Neutrophil (primary cell): ENCODE results near the gene PNPLA5.

Source experiments
- H3K27ac ChIP-seq: fragments of 200-600 bp; sonication (generic); 2 replicates; pipeline ENCODE4 v1.5.1; 2016; ENCODE audit warnings: mild to moderate bottlenecking, moderate library complexity
- H3K27me3 ChIP-seq: fragments of 200-600 bp; sonication (generic); 2 replicates; pipeline ENCODE4 v1.6.0; 2016; ENCODE audit warnings: mild to moderate bottlenecking
- H3K36me3 ChIP-seq: fragments of 200-600 bp; sonication (generic); 2 replicates; pipeline ENCODE4 v1.5.1; 2017
- H3K4me1 ChIP-seq, 2 experiments: fragments of 200-600 bp in 1 of 2; sonication (generic) in 1 of 2; 1 replicate in 1 of 2; 2 replicates in 1 of 2; pipeline versions ENCODE4 v1.5.1 to v1.6.1; 2013 to 2016; ENCODE audit warnings: low read depth in 1 of 2, low read length in 1 of 2, mild to moderate bottlenecking in 1 of 2, moderate library complexity in 1 of 2; ENCODE audit not compliant: control insufficient read depth in 1 of 2, insufficient read depth in 1 of 2
- H3K4me3 ChIP-seq, 2 experiments: fragments of 200-600 bp in 1 of 2; sonication (generic) in 1 of 2; 1 replicate in 1 of 2; 2 replicates in 1 of 2; pipeline ENCODE4 v1.5.1; 2013 to 2016; ENCODE audit warnings: low read depth in 1 of 2, low read length in 1 of 2, mild to moderate bottlenecking in 1 of 2, moderate library complexity in 1 of 2
- H3K9me3 ChIP-seq: fragments of 200-600 bp; sonication (generic); 2 replicates; pipeline ENCODE4 v1.5.1; 2016
- TF ChIP-seq, protein P1 (sequence below): fragments of 200-600 bp; sonication (generic); IDR thresholded peaks from 2 replicates; pipeline ENCODE4 v1.5.1; 2016; ENCODE audit warnings: antibody characterized with exemption

PNPLA5 gene

DNA sequence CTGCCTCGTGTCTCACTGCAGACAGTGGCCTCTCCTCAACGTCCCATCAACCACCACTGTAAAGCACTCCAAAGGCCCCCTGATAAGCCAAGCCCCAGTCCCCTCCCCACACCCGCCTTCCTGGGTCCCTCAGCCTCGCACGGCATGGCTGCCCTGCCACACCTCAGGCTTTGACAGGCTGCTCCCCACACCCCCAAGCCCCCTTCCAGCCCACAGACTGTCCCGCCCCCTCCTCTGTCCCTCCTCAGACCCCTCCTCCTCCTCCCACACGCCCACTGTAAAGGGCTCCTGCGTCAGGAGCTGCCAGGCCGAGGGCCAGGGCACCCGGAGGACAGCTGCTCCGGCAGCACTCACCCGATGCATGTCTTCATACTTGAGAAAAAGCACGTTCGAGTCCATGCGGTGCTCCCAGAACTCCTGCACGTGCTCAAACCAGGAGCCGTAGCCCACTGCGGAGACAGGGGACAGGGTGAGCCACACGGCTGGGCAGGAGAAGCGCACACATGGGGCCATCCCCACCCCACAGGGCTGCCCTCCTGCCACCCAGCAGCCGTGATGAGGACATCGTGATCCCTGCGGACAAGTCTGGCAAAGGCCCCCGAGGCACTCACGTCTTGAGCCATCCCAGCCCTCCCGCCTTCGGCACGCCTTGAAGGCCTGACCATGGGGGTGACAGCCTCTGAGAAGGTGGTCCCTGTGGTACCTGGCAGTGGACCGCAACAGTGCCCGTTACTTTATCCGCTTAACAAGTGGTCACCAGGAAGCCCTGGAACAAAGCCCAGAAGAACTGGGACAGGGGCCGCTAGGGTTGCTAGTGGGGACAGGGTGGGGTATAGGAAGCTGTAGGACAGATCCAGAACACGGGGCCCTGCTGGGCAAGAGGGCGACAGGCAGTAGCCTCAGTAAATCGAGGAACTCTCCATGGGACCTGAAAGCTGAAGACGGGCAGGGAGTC, 58.2 kb downstream of the PNPLA5 start:
- H3K27me3 ChIP-seq = no peaks in the 10 kb centered on the region
- no peaks in the 10 kb centered on the region for H3K36me3 ChIP-seq
- H3K4me3 ChIP-seq = no peak overlapping the region
- TF ChIP-seq, protein P1, sequence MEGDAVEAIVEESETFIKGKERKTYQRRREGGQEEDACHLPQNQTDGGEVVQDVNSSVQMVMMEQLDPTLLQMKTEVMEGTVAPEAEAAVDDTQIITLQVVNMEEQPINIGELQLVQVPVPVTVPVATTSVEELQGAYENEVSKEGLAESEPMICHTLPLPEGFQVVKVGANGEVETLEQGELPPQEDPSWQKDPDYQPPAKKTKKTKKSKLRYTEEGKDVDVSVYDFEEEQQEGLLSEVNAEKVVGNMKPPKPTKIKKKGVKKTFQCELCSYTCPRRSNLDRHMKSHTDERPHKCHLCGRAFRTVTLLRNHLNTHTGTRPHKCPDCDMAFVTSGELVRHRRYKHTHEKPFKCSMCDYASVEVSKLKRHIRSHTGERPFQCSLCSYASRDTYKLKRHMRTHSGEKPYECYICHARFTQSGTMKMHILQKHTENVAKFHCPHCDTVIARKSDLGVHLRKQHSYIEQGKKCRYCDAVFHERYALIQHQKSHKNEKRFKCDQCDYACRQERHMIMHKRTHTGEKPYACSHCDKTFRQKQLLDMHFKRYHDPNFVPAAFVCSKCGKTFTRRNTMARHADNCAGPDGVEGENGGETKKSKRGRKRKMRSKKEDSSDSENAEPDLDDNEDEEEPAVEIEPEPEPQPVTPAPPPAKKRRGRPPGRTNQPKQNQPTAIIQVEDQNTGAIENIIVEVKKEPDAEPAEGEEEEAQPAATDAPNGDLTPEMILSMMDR = no peak
- H3K4me1 ChIP-seq = no peaks in the 10 kb centered on the region
- H3K9me3 ChIP-seq = no peaks in the 10 kb centered on the region
- H3K27ac ChIP-seq = no peak overlapping the region

DNA sequence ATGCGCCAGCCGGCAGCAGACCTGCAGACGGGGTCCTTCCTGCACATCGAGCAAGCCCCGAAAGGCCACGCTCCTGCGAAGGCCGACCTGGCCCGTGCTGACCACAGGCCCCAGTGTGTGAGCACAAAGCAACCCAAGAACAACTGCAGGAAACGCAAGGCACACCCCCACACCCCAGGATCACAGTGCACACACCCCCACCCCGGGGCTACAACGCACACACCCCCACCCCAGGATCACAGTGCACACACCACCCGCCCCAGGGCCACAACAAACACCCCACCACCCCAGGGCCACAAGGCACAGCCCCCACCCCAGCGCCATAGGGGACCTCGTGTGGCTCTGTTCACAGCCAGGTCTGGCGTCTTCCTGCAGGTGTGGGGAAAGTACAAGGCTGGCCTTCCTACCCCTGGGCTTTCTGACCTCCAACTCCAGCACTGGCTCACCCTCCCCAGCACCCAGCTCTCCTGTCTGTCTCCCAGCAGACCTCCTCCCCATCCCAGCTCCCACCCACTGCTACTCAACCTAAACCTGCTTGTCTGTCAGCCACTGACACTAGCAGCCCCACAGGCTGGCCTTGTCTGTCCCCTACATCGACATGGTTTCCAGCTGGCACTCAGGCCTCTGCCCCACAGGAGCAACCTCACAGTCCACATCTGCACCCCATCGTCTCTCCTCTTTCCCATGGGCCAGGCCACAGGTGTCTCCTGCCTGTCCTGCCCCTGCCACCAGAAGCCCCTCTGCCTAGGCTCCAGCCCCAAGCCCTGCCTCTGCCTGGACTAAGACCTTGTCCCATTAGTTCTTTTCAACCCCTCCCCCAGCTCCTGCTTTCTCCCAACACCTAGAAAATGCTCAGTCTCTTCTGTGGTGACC, 59.2 kb downstream of the PNPLA5 start:
- H3K9me3 ChIP-seq = no peaks in the 10 kb centered on the region
- H3K4me1 ChIP-seq = no peaks in the 10 kb centered on the region
- no peaks in the 10 kb centered on the region for H3K27me3 ChIP-seq
- H3K4me3 ChIP-seq = no peak overlapping the region
- H3K36me3 ChIP-seq = no peaks in the 10 kb centered on the region
- TF ChIP-seq, protein P1 = no peak
- H3K27ac ChIP-seq = no peak overlapping the region

DNA sequence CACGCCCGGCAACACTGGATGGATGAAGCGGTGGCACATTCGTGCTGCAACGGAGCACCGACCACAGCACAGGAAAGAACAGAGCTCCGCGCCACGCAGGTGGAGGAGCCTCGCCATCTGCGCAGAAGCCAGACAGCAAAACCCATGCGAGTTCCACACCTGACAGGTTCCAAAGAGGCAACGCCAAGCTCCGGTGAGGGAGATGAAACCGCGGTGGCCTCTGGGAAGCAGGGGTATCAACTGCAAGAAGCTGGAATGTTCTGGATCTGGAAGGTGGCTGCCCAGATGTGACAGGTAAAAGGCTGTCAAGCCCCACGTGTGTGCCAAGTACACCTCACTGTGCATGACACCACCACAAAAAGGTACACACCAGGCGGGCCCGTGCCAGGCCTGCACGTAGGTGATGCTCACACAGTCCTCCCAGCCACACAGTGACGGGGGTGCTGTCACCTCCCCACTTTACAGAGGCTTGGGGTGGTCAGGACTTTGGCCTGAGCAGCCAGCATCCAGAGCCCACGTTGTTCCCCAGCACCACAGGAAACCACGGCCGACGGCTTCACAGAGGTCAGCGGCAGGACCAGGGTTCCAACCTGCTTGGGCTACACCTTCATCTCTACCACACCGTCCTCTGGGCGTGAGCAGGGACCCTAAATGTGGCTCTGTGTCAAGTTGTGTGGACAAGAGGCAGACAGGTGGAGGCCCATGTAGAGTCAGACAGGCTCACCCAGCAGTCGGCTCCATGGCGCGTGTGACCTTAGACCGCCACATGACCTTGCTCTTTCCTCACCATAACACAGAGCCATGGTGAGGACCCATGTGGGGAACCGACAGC, 60.0 kb downstream of the PNPLA5 start:
- H3K9me3 ChIP-seq = no peaks in the 10 kb centered on the region
- H3K27me3 ChIP-seq = no peaks in the 10 kb centered on the region
- H3K27ac ChIP-seq = no peak overlapping the region
- H3K4me1 ChIP-seq = no peaks in the 10 kb centered on the region
- TF ChIP-seq, protein P1 = no peak
- H3K36me3 ChIP-seq = no peaks in the 10 kb centered on the region
- no peak overlapping the region for H3K4me3 ChIP-seq

DNA sequence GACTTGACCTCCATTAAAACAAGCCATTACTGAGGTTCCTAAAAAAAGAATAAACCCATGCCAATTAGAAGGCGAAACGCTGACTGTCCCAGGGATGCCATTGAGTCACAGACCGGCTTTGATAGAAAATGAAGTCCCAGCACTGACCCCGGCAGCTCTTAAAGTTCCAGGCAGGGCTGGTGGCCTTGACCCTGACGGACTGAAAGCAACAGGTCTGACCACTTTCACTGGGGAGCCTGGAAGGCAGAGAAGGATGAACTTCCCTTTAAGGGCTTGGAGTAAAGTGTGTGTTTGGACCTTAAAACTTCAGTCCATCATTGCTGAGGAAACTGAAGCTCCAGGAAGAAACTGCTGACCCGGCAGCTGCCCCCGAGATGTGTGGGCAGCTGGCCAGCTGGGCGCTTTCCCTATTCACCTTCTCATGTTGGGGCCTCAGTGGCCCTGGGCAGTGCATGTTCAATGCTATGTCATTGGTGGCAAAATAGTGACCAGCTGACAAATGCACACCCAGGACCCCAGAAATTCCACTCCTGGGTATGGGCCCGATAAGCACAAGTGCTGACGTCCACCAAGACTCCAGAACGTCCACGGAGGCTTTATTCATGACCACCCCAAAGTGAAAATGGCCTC, 60.8 kb downstream of the PNPLA5 start:
- TF ChIP-seq, protein P1 = no peak
- Histone ChIP-seq H3K4me1 (no peaks in the 10 kb centered on the region), H3K36me3 (no peaks in the 10 kb centered on the region), H3K4me3 (no peak overlapping the region), H3K27me3 (no peaks in the 10 kb centered on the region), H3K27ac (no peak overlapping the region), H3K9me3 (no peaks in the 10 kb centered on the region)
